ENCODE results near the gene CEP97.

The CEP97 gene

GRCh38 chr3:101811875-101812274 is 87.5 kb downstream of the CEP97 start:
- Histone ChIP-seq H3K4me3 (ENCODE audit: low read length) (no peak overlapping the region), H3K4me2 (ENCODE audit: low read depth, low read length) (no peak overlapping the region), H3K9me3 (replicated peaks; ENCODE audit: insufficient read depth, low read length) (no peaks in the 10 kb centered on the region), H3K4me1 (ENCODE audit: low read length) (peaks cover 36% of the 10 kb centered on the region), H3K27ac (ENCODE audit: low read length) (no peak overlapping the region), H3K9me2 (replicated peaks; ENCODE audit: insufficient read depth, low read length) (no peaks in the 10 kb centered on the region), H3F3A (ENCODE audit: insufficient read depth, low read length) (peaks cover 16% of the 10 kb centered on the region), H2AFZ (ENCODE audit: low read length) (no peak overlapping the region), H3K9ac (ENCODE audit: low read length) (no peak overlapping the region), H4K20me1 (ENCODE audit: insufficient read depth, low read length) (no peaks in the 10 kb centered on the region), H3K79me2 (ENCODE audit: low read length) (peaks cover 78% of the 10 kb centered on the region), H3K27me3 (replicated peaks; ENCODE audit: insufficient read depth, low read length) (no peaks in the 10 kb centered on the region), H3K36me3 (replicated peaks; ENCODE audit: insufficient read depth, low read length) (no peaks in the 10 kb centered on the region; the same call in 1 of the 2 replicates)
- TF ChIP-seq EZH2phosphoT487 (IDR thresholded peaks at IDR 0.05; ENCODE audit: low read length) (no peak), CTCF (IDR thresholded peaks at IDR 0.05; ENCODE audit: low read length) (no peak)
- DNase-seq, result no peak

GRCh38 chr3:101812895-101813294 is 88.5 kb downstream of the CEP97 start:
- Histone ChIP-seq H3K4me2 (ENCODE audit: low read depth, low read length) (no peak overlapping the region), H3K9ac (ENCODE audit: low read length) (no peak overlapping the region), H3K4me1 (ENCODE audit: low read length) (peaks cover 26% of the 10 kb centered on the region)

GRCh38 chr3:101813817-101814440 is 89.5 kb downstream of the CEP97 start:
- Histone ChIP-seq H3K4me1 (ENCODE audit: low read length) (peaks cover 17% of the 10 kb centered on the region), H4K20me1 (ENCODE audit: insufficient read depth, low read length) (no peaks in the 10 kb centered on the region), H3K9me2 (replicated peaks; ENCODE audit: insufficient read depth, low read length) (no peaks in the 10 kb centered on the region), H3F3A (ENCODE audit: insufficient read depth, low read length) (no peaks in the 10 kb centered on the region), H2AFZ (ENCODE audit: low read length) (no peak overlapping the region), H3K79me2 (ENCODE audit: low read length) (peaks cover 85% of the 10 kb centered on the region), H3K4me3 (ENCODE audit: low read length) (no peak overlapping the region), H3K27ac (ENCODE audit: low read length) (no peak overlapping the region), H3K36me3 (replicated peaks; ENCODE audit: insufficient read depth, low read length) (peaks cover 3% of the 10 kb centered on the region), H3K9me3 (replicated peaks; ENCODE audit: insufficient read depth, low read length) (no peaks in the 10 kb centered on the region), H3K4me2 (ENCODE audit: low read depth, low read length) (no peak overlapping the region), H3K27me3 (replicated peaks; ENCODE audit: insufficient read depth, low read length) (no peaks in the 10 kb centered on the region), H3K9ac (ENCODE audit: low read length) (no peak overlapping the region)
- DNase-seq, result no peak
- no peak for TF ChIP-seq EZH2 (optimal IDR thresholded peaks at IDR 0.05; ENCODE audit: low read depth, low read length)
- TF ChIP-seq EZH2phosphoT487 (IDR thresholded peaks at IDR 0.05; ENCODE audit: low read length), result no peak
- peak; percentile 53 for TF ChIP-seq CTCF (IDR thresholded peaks at IDR 0.05; ENCODE audit: low read length)

More at GRCh38 chr3:101812895-101813294, 88.5 kb downstream of the CEP97 start:
- DNase-seq, result no peak
- Histone ChIP-seq H3K36me3 (replicated peaks; ENCODE audit: insufficient read depth, low read length) (peaks cover 3% of the 10 kb centered on the region; the same call in 1 of the 2 replicates), H3K9me3 (replicated peaks; ENCODE audit: insufficient read depth, low read length) (no peaks in the 10 kb centered on the region), H2AFZ (ENCODE audit: low read length) (no peak overlapping the region), H3F3A (ENCODE audit: insufficient read depth, low read length) (peaks cover 6% of the 10 kb centered on the region; the same call in 1 of the 2 replicates), H3K27me3 (replicated peaks; ENCODE audit: insufficient read depth, low read length) (no peaks in the 10 kb centered on the region), H3K9me2 (replicated peaks; ENCODE audit: insufficient read depth, low read length) (no peaks in the 10 kb centered on the region), H3K79me2 (ENCODE audit: low read length) (peaks cover 87% of the 10 kb centered on the region), H4K20me1 (ENCODE audit: insufficient read depth, low read length) (no peaks in the 10 kb centered on the region), H3K4me3 (ENCODE audit: low read length) (no peak overlapping the region), H3K27ac (ENCODE audit: low read length) (no peak overlapping the region)
- TF ChIP-seq EZH2 (optimal IDR thresholded peaks at IDR 0.05; ENCODE audit: low read depth, low read length), result no peak
- TF ChIP-seq EZH2phosphoT487 (IDR thresholded peaks at IDR 0.05; ENCODE audit: low read length), result no peak
- TF ChIP-seq CTCF (IDR thresholded peaks at IDR 0.05; ENCODE audit: low read length), result no peak
